ENCODE data around the gene RHBDL3. TPM values are rescaled to one million over a fixed set of nuclear protein-coding genes. Genes with fewer than 3 reads are reported as not detected.

RHBDL3 gene
- total RNA-seq, 2 experiments from 2014 or later, result 0.15 TPM; not detected in 1

- Histone ChIP-seq H2AFZ (ENCODE audit: low read length) (no peak overlapping the region), H3K4me1 (ENCODE audit: insufficient read depth, low read length, poor library complexity, severe bottlenecking) (peaks cover 6% of the 10 kb centered on the region), H4K20me1 (ENCODE audit: insufficient read depth, low read length) (no peaks in the 10 kb centered on the region), H3K9me3 (ENCODE audit: low read length) (no peaks in the 10 kb centered on the region), H3K4me3 (ENCODE audit: low read depth, low read length, poor library complexity, severe bottlenecking) (no peak overlapping the region), H3K4me2 (ENCODE audit: low read length) (no peak overlapping the region), H3K27ac (ENCODE audit: low read depth, low read length, poor library complexity, severe bottlenecking) (no peak overlapping the region), H3K36me3 (ENCODE audit: insufficient read depth, low read length) (no peaks in the 10 kb centered on the region), H3K79me2 (ENCODE audit: insufficient read depth, low read depth, low read length) (no peaks in the 10 kb centered on the region), H3K9me2 (ENCODE audit: insufficient read depth, low read length) (no peaks in the 10 kb centered on the region)
- DNase-seq (ENCODE audit: low spot score), result no peak
- ChIA-PET CTCF (ENCODE audit: unreplicated experiment) (no interaction called here), POLR2A (no interaction called here)
- TF ChIP-seq EZH2phosphoT487 (IDR thresholded peaks at IDR 0.05; ENCODE audit: borderline replicate concordance, low read depth, low read length), result no peak
- TF ChIP-seq, protein P1, sequence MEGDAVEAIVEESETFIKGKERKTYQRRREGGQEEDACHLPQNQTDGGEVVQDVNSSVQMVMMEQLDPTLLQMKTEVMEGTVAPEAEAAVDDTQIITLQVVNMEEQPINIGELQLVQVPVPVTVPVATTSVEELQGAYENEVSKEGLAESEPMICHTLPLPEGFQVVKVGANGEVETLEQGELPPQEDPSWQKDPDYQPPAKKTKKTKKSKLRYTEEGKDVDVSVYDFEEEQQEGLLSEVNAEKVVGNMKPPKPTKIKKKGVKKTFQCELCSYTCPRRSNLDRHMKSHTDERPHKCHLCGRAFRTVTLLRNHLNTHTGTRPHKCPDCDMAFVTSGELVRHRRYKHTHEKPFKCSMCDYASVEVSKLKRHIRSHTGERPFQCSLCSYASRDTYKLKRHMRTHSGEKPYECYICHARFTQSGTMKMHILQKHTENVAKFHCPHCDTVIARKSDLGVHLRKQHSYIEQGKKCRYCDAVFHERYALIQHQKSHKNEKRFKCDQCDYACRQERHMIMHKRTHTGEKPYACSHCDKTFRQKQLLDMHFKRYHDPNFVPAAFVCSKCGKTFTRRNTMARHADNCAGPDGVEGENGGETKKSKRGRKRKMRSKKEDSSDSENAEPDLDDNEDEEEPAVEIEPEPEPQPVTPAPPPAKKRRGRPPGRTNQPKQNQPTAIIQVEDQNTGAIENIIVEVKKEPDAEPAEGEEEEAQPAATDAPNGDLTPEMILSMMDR (conservative IDR thresholded peaks at IDR 0.05; ENCODE audit: low read length), result no peak
- no TSS peak for BruUV-seq (replicated peaks)
- intact Hi-C loops (cut with micrococcal nuclease; ENCODE audit: unreplicated experiment), result no loop called here
These were observed 18.1 kb downstream of the RHBDL3 start for GRCh38 chr17:32283745-32284201.

- Histone ChIP-seq H3K9me3 (ENCODE audit: low read length) (no peaks in the 10 kb centered on the region), H3K4me1 (ENCODE audit: insufficient read depth, low read length, poor library complexity, severe bottlenecking) (peaks cover 6% of the 10 kb centered on the region), H3K4me2 (ENCODE audit: low read length) (no peak overlapping the region), H3K27ac (ENCODE audit: low read depth, low read length, poor library complexity, severe bottlenecking) (no peak overlapping the region), H3K36me3 (ENCODE audit: insufficient read depth, low read length) (no peaks in the 10 kb centered on the region), H3K79me2 (ENCODE audit: insufficient read depth, low read depth, low read length) (no peaks in the 10 kb centered on the region), H2AFZ (ENCODE audit: low read length) (no peak overlapping the region), H4K20me1 (ENCODE audit: insufficient read depth, low read length) (no peaks in the 10 kb centered on the region), H3K4me3 (ENCODE audit: low read depth, low read length, poor library complexity, severe bottlenecking) (no peak overlapping the region), H3K9me2 (ENCODE audit: insufficient read depth, low read length) (no peaks in the 10 kb centered on the region)
- no TSS peak for BruUV-seq (replicated peaks)
- POLR2A ChIA-PET, result no interaction called here
- intact Hi-C loops (cut with micrococcal nuclease; ENCODE audit: unreplicated experiment), result no loop called here
- CTCF ChIA-PET (ENCODE audit: unreplicated experiment), result no interaction called here
- TF ChIP-seq, protein P1 (conservative IDR thresholded peaks at IDR 0.05; ENCODE audit: low read length), result no peak
- no peak for TF ChIP-seq EZH2phosphoT487 (IDR thresholded peaks at IDR 0.05; ENCODE audit: borderline replicate concordance, low read depth, low read length)
- no peak for DNase-seq (ENCODE audit: low spot score)
These were observed 19.7 kb downstream of the RHBDL3 start for GRCh38 chr17:32285306-32285705.

DNA sequence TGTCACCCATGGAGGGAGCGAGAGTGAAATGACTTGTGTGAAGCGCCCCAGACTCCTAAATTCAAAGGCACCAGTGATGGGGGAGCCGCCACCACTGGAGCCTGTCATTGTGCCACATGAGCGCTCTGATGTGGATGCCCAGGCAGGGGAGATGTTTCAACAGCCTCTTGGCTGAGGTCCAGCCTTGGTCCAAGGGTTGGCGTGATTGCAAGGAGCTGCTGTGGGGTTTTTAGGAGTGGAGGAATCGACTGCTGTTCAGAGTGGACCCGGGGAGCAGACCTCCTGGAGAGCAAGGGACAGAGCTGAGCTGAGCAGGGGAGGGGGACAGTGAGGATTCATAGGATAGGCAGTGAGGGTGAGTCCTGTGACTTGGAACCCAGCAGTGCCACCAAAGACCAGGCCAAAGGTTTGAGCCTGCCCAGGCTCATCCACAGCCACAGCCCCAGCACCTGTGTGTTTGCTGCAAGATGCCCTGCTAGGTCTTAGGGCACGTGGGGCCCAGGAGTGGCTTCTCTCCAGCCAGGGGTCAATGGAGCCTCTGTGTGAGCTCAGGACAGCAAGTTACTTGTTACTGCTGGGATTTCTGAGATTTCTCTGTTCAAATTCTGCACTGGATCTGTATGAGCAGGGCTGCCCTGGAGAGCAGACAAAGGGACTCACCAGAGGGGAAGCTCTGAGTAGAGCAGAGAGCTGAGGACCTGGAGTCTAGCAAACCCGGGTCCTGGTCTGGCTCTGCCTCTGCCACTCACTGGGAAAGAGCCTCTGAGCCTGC lies 20.3 kb downstream of the RHBDL3 start:
- Histone ChIP-seq H3K36me3 (ENCODE audit: insufficient read depth, low read length) (no peaks in the 10 kb centered on the region), H3K27ac (ENCODE audit: low read depth, low read length, poor library complexity, severe bottlenecking) (no peak overlapping the region), H2AFZ (ENCODE audit: low read length) (peak overlapping the region; percentile 36; the same call in 1 of the 2 replicates), H3K9me2 (ENCODE audit: insufficient read depth, low read length) (no peaks in the 10 kb centered on the region), H3K4me3 (ENCODE audit: low read depth, low read length, poor library complexity, severe bottlenecking) (no peak overlapping the region), H3K4me1 (ENCODE audit: insufficient read depth, low read length, poor library complexity, severe bottlenecking) (peaks cover 6% of the 10 kb centered on the region), H4K20me1 (ENCODE audit: insufficient read depth, low read length) (no peaks in the 10 kb centered on the region), H3K79me2 (ENCODE audit: insufficient read depth, low read depth, low read length) (no peaks in the 10 kb centered on the region), H3K9me3 (ENCODE audit: low read length) (no peaks in the 10 kb centered on the region), H3K4me2 (ENCODE audit: low read length) (no peak overlapping the region)
- DNase-seq (ENCODE audit: low spot score), result no peak
- ChIA-PET POLR2A (no interaction called here), CTCF (ENCODE audit: unreplicated experiment) (interaction anchor here (1.6 kb wide), 1 partner anchor 12 kb away, joined by 4 read pairs; no protein-coding TSS in a partner anchor)
- no TSS peak for BruUV-seq (replicated peaks)
- TF ChIP-seq, protein P1 (conservative IDR thresholded peaks at IDR 0.05; ENCODE audit: low read length), result no peak
- TF ChIP-seq EZH2phosphoT487 (IDR thresholded peaks at IDR 0.05; ENCODE audit: borderline replicate concordance, low read depth, low read length), result no peak
- intact Hi-C loops (cut with micrococcal nuclease; ENCODE audit: unreplicated experiment), result no loop called here

Data from OCI-LY7 (cell line).